ENCODE results near the gene COPS7A. TPM values are rescaled to one million over a fixed set of nuclear protein-coding genes. Genes with fewer than 3 reads are reported as not detected.
A peak's percentile ranks its signal among the peaks of the same experiment; 100 is the strongest.

The COPS7A gene
- polyA plus RNA-seq, 4 donors = 30.5 to 49.3 (median 36.1) TPM

DNA sequence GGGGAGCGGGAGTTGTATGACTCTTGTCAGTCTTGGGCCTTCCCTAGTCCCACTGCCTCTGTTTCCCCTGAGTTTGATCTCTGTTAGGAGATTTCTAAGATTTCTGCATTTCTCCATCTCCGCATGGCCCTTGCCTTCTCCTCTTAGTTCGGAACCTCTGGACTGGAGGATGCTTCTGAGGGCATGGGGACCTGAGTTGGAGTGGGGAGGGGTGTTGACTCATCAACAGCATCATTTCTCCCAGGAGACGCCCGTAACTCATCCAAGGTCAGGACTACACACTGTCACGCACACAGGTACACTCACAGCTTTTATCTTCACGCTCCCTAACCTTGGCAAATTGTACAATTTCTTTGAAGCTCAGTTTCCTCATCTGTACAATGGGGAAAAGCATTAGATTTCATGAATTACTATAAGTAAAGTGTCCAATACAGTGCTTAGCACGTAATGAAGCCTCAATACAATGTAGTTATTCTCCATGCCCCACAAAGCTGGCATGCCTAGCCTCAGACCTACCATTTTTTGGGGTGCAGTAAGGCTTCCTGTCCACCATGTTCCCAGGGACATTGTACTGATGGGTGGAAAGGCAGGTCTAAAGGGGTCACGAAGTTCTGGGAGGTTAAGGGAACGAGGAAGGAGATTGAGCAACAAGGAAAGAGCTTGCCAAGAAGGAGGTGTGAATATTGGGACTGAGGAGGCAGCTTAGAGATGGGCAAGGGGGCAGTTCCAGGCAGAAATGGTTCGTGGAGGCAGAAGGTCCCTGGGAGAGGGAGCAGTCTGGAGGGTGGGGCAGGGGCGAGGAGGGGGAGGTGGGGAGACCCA is 47.9 kb downstream of the COPS7A start:
- no peak for FAIRE-seq
- no peaks in the 10 kb centered on the region for H3K9me3 ChIP-seq (ENCODE audit: control insufficient read depth in 2 of 2, insufficient read depth in 1 of 2, low read depth in 1 of 2, low read length in 1 of 2)
- no peak for DNase-seq
- 72 to 77% (median 76%) methylated on average over 11 to 12 of the region's 12 CpGs for WGBS, 3 donors
- H3K27me3 ChIP-seq (ENCODE audit: control insufficient read depth in 3 of 3, insufficient read depth in 3 of 3, low read length in 3 of 3) = peaks cover 0 to 18% (median 3%) of the 10 kb centered on the region in 3 donors
- H3K36me3 ChIP-seq (ENCODE audit: control insufficient read depth in 3 of 3, insufficient read depth in 2 of 3, low read depth in 1 of 3, low read length in 3 of 3) = peaks cover 0 to 45% (median 2%) of the 10 kb centered on the region in 3 donors
- peak overlapping the region in 1 of 3 donors; percentile 28 for H3K27ac ChIP-seq (ENCODE audit: low read depth in 1 of 3, low read length in 2 of 3)
- H3K4me3 ChIP-seq (ENCODE audit: low read depth in 1 of 3, low read length in 3 of 3) = no peak overlapping the region
- H3K4me1 ChIP-seq (ENCODE audit: control insufficient read depth in 3 of 3, insufficient read depth in 2 of 3, low read depth in 1 of 3, low read length in 2 of 3) = peaks cover 0 to 32% (median 5%) of the 10 kb centered on the region in 3 donors

DNA sequence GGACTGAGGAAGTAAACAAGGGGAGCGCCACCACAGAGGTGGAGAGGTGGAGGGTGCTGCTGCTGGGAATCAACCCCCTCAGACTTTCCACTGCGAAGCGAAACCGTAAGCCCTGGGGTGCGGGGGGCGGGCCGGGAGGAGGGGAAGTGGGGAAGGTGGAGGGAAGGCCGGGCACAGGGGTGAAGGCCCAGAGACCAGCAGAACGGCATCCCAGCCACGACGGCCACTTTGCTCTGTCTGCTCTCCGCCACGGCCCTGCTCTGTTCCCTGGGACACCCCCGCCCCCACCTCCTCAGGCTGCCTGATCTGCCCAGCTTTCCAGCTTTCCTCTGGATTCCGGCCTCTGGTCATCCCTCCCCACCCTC is 48.5 kb downstream of the COPS7A start, which contains the start of gene LAG3:
Gene LAG3, plus strand, starts transcription at position 190 of the 365 bp plus-strand sequence. CDS start 333 bp downstream, outside the sequence.
- H3K4me1 ChIP-seq (ENCODE audit: control insufficient read depth in 3 of 3, insufficient read depth in 2 of 3, low read depth in 1 of 3, low read length in 2 of 3) = peaks cover 0 to 30% (median 5%) of the 10 kb centered on the region in 3 donors
- 49 to 81% (median 80%) methylated on average over 5 to 15 of the region's 15 CpGs for WGBS, 3 donors
- FAIRE-seq = no peak
- H3K36me3 ChIP-seq (ENCODE audit: control insufficient read depth in 3 of 3, insufficient read depth in 2 of 3, low read depth in 1 of 3, low read length in 3 of 3) = peaks cover 0 to 46% (median 2%) of the 10 kb centered on the region in 3 donors
- H3K4me3 ChIP-seq (ENCODE audit: low read depth in 1 of 3, low read length in 3 of 3) = peak within 1 kb of the TSS in 1 of 3 donors; percentile 46
- H3K27me3 ChIP-seq (ENCODE audit: control insufficient read depth in 3 of 3, insufficient read depth in 3 of 3, low read length in 3 of 3) = peaks cover 0 to 18% (median 3%) of the 10 kb centered on the region in 3 donors
- H3K27ac ChIP-seq (ENCODE audit: low read depth in 1 of 3, low read length in 2 of 3) = peak within 1 kb of the TSS in 2 of 3 donors; percentile 17 to 28
- no peak for DNase-seq
- H3K9me3 ChIP-seq (ENCODE audit: control insufficient read depth in 2 of 2, insufficient read depth in 1 of 2, low read depth in 1 of 2, low read length in 1 of 2) = no peaks in the 10 kb centered on the region

DNA sequence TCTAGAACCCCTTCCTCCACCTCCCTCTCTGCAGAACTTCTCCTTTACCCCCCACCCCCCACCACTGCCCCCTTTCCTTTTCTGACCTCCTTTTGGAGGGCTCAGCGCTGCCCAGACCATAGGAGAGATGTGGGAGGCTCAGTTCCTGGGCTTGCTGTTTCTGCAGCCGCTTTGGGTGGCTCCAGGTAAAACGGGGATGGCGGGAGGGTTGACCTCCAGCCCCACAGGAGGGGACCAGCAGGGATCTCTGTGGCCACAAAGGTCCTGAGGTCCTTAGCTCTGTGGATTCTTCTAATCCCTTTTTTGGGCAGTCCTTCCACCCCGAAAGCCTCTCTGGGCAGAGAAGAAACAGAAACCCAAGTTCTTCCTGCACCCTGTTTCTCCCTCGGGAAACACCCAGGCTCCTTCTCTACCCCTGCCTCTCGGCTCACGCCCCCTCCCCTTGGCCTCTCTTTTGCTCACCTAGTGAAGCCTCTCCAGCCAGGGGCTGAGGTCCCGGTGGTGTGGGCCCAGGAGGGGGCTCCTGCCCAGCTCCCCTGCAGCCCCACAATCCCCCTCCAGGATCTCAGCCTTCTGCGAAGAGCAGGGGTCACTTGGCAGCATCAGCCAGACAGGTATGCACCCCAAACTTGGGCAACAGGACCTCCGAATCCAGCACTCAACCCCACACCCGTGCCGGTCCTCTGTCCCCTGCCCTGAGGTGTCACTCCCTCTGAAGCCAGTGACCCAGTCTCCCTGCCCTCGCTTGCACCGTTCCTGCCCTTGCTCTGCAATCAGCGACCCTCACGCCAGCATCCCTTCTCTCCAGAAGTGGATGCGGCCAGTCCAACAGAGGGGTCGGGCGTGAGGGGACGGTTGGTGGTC is 49.1 kb downstream of the COPS7A start:
- FAIRE-seq = no peak
- Histone ChIP-seq H3K4me1 (ENCODE audit: control insufficient read depth in 3 of 3, insufficient read depth in 2 of 3, low read depth in 1 of 3, low read length in 2 of 3) (peaks cover 0 to 23% (median 3%) of the 10 kb centered on the region in 3 donors), H3K27ac (ENCODE audit: low read depth in 1 of 3, low read length in 2 of 3) (peak overlapping the region in 2 of 3 donors; percentile 3 to 17), H3K27me3 (ENCODE audit: control insufficient read depth in 3 of 3, insufficient read depth in 3 of 3, low read length in 3 of 3) (peaks cover 0 to 24% (median 3%) of the 10 kb centered on the region in 3 donors), H3K9me3 (ENCODE audit: control insufficient read depth in 2 of 2, insufficient read depth in 1 of 2, low read depth in 1 of 2, low read length in 1 of 2) (no peaks in the 10 kb centered on the region), H3K36me3 (ENCODE audit: control insufficient read depth in 3 of 3, insufficient read depth in 2 of 3, low read depth in 1 of 3, low read length in 3 of 3) (peaks cover 0 to 48% (median 2%) of the 10 kb centered on the region in 3 donors), H3K4me3 (ENCODE audit: low read depth in 1 of 3, low read length in 3 of 3) (peak overlapping the region in 1 of 3 donors; percentile 46)
- WGBS, 3 donors = 58 to 68% (median 62%) methylated on average over 21 of the region's 21 CpGs
- no peak for DNase-seq

DNA sequence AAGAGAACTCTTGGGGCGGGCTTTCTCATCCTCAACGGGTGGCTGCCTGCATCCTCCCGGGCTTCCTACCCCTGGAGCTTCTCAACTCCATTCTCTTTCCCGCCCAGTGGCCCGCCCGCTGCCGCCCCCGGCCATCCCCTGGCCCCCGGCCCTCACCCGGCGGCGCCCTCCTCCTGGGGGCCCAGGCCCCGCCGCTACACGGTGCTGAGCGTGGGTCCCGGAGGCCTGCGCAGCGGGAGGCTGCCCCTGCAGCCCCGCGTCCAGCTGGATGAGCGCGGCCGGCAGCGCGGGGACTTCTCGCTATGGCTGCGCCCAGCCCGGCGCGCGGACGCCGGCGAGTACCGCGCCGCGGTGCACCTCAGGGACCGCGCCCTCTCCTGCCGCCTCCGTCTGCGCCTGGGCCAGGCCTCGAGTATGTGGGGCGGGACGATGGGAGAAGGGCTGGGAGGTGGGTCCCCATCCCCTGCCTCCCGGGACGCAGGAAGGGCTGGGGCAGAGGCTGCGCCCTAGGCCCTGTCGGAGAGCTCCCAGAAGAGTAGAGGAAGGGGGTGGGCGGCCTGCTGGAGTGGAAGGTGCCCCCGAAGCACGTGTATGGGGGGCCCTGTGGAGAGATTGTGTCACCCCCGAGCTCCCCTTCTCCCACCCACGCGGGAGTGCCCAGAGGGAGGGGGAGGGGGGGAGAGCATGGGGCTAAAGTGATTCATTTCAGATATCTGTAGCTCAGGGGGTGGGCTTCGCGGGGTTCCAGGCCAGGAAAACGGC is 49.9 kb downstream of the COPS7A start:
- Histone ChIP-seq H3K4me1 (ENCODE audit: control insufficient read depth in 3 of 3, insufficient read depth in 2 of 3, low read depth in 1 of 3, low read length in 2 of 3) (peaks cover 0 to 22% (median 0%) of the 10 kb centered on the region in 3 donors), H3K4me3 (ENCODE audit: low read depth in 1 of 3, low read length in 3 of 3) (peak overlapping the region in 1 of 3 donors; percentile 46)

DNA sequence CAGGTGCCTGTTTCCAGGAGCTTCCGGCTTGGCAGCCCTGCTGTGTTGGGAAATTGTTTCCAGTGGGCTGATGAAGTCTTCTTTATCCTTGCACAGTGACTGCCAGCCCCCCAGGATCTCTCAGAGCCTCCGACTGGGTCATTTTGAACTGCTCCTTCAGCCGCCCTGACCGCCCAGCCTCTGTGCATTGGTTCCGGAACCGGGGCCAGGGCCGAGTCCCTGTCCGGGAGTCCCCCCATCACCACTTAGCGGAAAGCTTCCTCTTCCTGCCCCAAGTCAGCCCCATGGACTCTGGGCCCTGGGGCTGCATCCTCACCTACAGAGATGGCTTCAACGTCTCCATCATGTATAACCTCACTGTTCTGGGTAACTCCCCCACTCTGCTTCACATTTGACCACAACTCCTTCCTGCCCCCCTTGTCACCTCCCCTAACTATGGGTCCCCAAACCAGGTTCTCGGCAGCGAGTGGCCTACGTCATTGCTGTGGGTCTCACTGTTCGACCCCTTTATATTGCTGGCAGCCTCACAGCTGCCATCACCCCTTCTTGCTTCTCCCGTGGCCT is 50.7 kb downstream of the COPS7A start:
- WGBS, 3 donors = 72 to 80% (median 76%) methylated on average over 15 of the region's 15 CpGs
- H3K4me3 ChIP-seq (ENCODE audit: low read depth in 1 of 3, low read length in 3 of 3) = peak overlapping the region in 1 of 3 donors; percentile 46
- peak in 1 of 2 donors; percentile 54 for DNase-seq

More for the DNA sequence above, 49.9 kb downstream of the COPS7A start:
- Histone ChIP-seq H3K9me3 (ENCODE audit: control insufficient read depth in 2 of 2, insufficient read depth in 1 of 2, low read depth in 1 of 2, low read length in 1 of 2) (no peaks in the 10 kb centered on the region), H3K36me3 (ENCODE audit: control insufficient read depth in 3 of 3, insufficient read depth in 2 of 3, low read depth in 1 of 3, low read length in 3 of 3) (peaks cover 0 to 42% (median 2%) of the 10 kb centered on the region in 3 donors), H3K27ac (ENCODE audit: low read depth in 1 of 3, low read length in 2 of 3) (peak overlapping the region in 2 of 3 donors; percentile 15 to 38), H3K27me3 (ENCODE audit: control insufficient read depth in 3 of 3, insufficient read depth in 3 of 3, low read length in 3 of 3) (peaks cover 0 to 24% (median 3%) of the 10 kb centered on the region in 3 donors)
- DNase-seq (peak in 1 of 2 donors; percentile 32), FAIRE-seq (no peak)
- 16 to 20% (median 18%) methylated on average over 42 to 60 of the region's 60 CpGs for WGBS, 3 donors

DNA sequence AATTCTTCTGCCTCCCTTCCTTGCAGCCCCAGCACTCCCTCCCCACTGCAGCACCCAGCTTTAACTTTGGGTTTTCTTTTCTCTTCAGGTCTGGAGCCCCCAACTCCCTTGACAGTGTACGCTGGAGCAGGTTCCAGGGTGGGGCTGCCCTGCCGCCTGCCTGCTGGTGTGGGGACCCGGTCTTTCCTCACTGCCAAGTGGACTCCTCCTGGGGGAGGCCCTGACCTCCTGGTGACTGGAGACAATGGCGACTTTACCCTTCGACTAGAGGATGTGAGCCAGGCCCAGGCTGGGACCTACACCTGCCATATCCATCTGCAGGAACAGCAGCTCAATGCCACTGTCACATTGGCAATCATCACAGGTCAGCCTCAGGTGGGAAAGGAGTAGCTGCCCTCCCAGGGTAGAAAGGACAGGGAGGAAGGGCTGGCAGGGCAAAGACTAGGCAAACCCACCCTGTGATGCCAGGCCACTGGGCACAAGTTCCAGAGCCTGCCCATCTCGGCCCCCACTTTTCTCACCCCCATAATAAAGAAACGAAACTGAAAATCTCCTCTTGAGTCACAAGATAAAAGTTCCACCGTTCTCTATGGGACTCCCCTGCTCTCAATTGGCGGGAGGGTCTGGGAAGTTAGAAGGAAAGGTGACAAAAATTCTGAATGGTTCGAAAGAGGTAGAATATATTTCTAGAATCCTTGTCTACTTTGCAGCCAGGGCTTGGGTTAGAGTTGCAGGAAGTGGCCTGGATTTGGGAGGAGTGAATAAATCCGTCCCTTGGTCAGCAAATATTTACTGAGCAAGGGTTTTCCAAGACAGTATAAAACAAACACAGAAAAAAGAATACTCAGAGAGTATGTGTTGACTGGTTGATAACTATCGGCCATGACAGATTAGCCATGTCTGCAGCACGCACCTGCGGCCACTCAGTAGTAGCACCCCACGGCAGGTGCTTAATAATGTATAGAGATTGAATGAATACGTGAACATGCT is 51.6 kb downstream of the COPS7A start:
- WGBS, 3 donors = 39 to 62% (median 43%) methylated on average over 16 of the region's 16 CpGs
- no peaks in the 10 kb centered on the region for H3K9me3 ChIP-seq (ENCODE audit: control insufficient read depth in 2 of 2, insufficient read depth in 1 of 2, low read depth in 1 of 2, low read length in 1 of 2)
- peaks cover 0 to 35% (median 0%) of the 10 kb centered on the region in 3 donors for H3K4me1 ChIP-seq (ENCODE audit: control insufficient read depth in 3 of 3, insufficient read depth in 2 of 3, low read depth in 1 of 3, low read length in 2 of 3)
- H3K27ac ChIP-seq (ENCODE audit: low read depth in 1 of 3, low read length in 2 of 3) = peak overlapping the region in 2 of 3 donors; percentile 12 to 22
- no peak overlapping the region for H3K4me3 ChIP-seq (ENCODE audit: low read depth in 1 of 3, low read length in 3 of 3)
- no peak for FAIRE-seq
- DNase-seq = no peak
- H3K36me3 ChIP-seq (ENCODE audit: control insufficient read depth in 3 of 3, insufficient read depth in 2 of 3, low read depth in 1 of 3, low read length in 3 of 3) = peaks cover 0 to 27% (median under 1%) of the 10 kb centered on the region in 3 donors
- peaks cover 0 to 24% (median 3%) of the 10 kb centered on the region in 3 donors for H3K27me3 ChIP-seq (ENCODE audit: control insufficient read depth in 3 of 3, insufficient read depth in 3 of 3, low read length in 3 of 3)

More for the DNA sequence above, 50.7 kb downstream of the COPS7A start:
- peaks cover 0 to 36% (median 2%) of the 10 kb centered on the region in 3 donors for H3K36me3 ChIP-seq (ENCODE audit: control insufficient read depth in 3 of 3, insufficient read depth in 2 of 3, low read depth in 1 of 3, low read length in 3 of 3)
- peak overlapping the region in 2 of 3 donors; percentile 15 to 38 for H3K27ac ChIP-seq (ENCODE audit: low read depth in 1 of 3, low read length in 2 of 3)
- peaks cover 0 to 24% (median 3%) of the 10 kb centered on the region in 3 donors for H3K27me3 ChIP-seq (ENCODE audit: control insufficient read depth in 3 of 3, insufficient read depth in 3 of 3, low read length in 3 of 3)
- H3K9me3 ChIP-seq (ENCODE audit: control insufficient read depth in 2 of 2, insufficient read depth in 1 of 2, low read depth in 1 of 2, low read length in 1 of 2) = no peaks in the 10 kb centered on the region
- no peak for FAIRE-seq
- H3K4me1 ChIP-seq (ENCODE audit: control insufficient read depth in 3 of 3, insufficient read depth in 2 of 3, low read depth in 1 of 3, low read length in 2 of 3) = peaks cover 0 to 26% (median 0%) of the 10 kb centered on the region in 3 donors

DNA sequence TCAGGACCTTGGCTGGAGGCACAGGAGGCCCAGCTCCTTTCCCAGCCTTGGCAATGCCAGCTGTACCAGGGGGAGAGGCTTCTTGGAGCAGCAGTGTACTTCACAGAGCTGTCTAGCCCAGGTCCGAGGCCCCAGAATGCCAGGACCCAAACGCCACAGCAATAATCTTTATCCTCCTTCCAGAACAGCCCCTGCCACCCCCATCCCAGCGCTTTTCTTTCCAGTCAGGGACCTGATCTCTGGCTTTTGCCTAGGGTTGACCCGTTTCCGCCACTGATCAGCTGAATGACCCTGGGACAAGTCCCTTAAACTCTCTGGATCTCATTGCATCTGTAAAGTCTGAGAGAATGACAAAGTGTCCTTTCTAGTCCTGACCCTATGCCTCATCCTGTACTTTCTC is 53.5 kb downstream of the COPS7A start:
- peaks cover 0 to 24% (median 3%) of the 10 kb centered on the region in 3 donors for H3K27me3 ChIP-seq (ENCODE audit: control insufficient read depth in 3 of 3, insufficient read depth in 3 of 3, low read length in 3 of 3)
- H3K4me3 ChIP-seq (ENCODE audit: low read depth in 1 of 3, low read length in 3 of 3) = no peak overlapping the region
- H3K27ac ChIP-seq (ENCODE audit: low read depth in 1 of 3, low read length in 2 of 3) = no peak overlapping the region
- WGBS, 3 donors = 90 to 98% (median 91%) methylated on average over 5 of the region's 5 CpGs
- DNase-seq (no peak), FAIRE-seq (no peak)
- H3K9me3 ChIP-seq (ENCODE audit: control insufficient read depth in 2 of 2, insufficient read depth in 1 of 2, low read depth in 1 of 2, low read length in 1 of 2) = no peaks in the 10 kb centered on the region
- peaks cover 0 to 40% (median 0%) of the 10 kb centered on the region in 3 donors for H3K4me1 ChIP-seq (ENCODE audit: control insufficient read depth in 3 of 3, insufficient read depth in 2 of 3, low read depth in 1 of 3, low read length in 2 of 3)
- H3K36me3 ChIP-seq (ENCODE audit: control insufficient read depth in 3 of 3, insufficient read depth in 2 of 3, low read depth in 1 of 3, low read length in 3 of 3) = peaks cover 0 to 15% (median 0%) of the 10 kb centered on the region in 3 donors
